ENCODE measurements around the gene ZNF382.
"Not testable (repeated sequence)": the region's sequence is repeated elsewhere in the genome, so short reads cannot be mapped to it uniquely, and the experiment has no call there.

The ZNF382 gene

GRCh38 chr19:36605101-36605876, at the start of gene ZNF382:
ZNF382 (plus strand) TSS chr19:36605313; CDS start chr19:36609915, 4,602 bp downstream.
- DNase-seq (ENCODE audit: low read depth) = peak; percentile 39

- DNase-seq (ENCODE audit: low read depth) = no peak
These were observed 40.7 kb upstream of the ZNF382 start for GRCh38 chr19:36564391-36564790.

GRCh38 chr19:36572593-36573019, 32.5 kb upstream of the ZNF382 start:
- no peak for DNase-seq (ENCODE audit: low read depth)

GRCh38 chr19:36573020-36573894, 31.9 kb upstream of the ZNF382 start, which contains the start of gene ZNF529:
ZNF529 (minus strand) TSS chr19:36573292; CDS start chr19:36572346, 946 bp downstream.
- peak; percentile 69 for DNase-seq (ENCODE audit: low read depth)

- peak; percentile 7 for DNase-seq (ENCODE audit: low read depth)
These were observed 31.0 kb upstream of the ZNF382 start for GRCh38 chr19:36573895-36574720.

GRCh38 chr19:36574741-36575140, 30.4 kb upstream of the ZNF382 start:
- DNase-seq (ENCODE audit: low read depth) = no peak

- no peak for DNase-seq (ENCODE audit: low read depth)
These were observed 27.7 kb upstream of the ZNF382 start for GRCh38 chr19:36577271-36577996.

- no peak for DNase-seq (ENCODE audit: low read depth)
These were observed 25.9 kb upstream of the ZNF382 start for GRCh38 chr19:36579255-36579654.

GRCh38 chr19:36602681-36603080, 2.4 kb upstream of the ZNF382 start:
- DNase-seq (ENCODE audit: low read depth) = not testable (repeated sequence)

- peak; percentile 14 for DNase-seq (ENCODE audit: low read depth)
These were observed 435 bp upstream of the ZNF382 start for GRCh38 chr19:36604656-36605100.

- DNase-seq (ENCODE audit: low read depth) = peak; percentile 0
These were observed 865 bp downstream of the ZNF382 start for GRCh38 chr19:36605877-36606478.

- DNase-seq (ENCODE audit: low read depth) = no peak
These were observed 21.9 kb downstream of the ZNF382 start for GRCh38 chr19:36627057-36627456.

GRCh38 chr19:36635342-36635741, 30.2 kb downstream of the ZNF382 start:
- DNase-seq (ENCODE audit: low read depth) = no peak

GRCh38 chr19:36638862-36639510, 33.9 kb downstream of the ZNF382 start:
- no peak for DNase-seq (ENCODE audit: low read depth)

GRCh38 chr19:36646746-36647145, 41.6 kb downstream of the ZNF382 start:
- DNase-seq (ENCODE audit: low read depth) = no peak

GRCh38 chr19:36652958-36653357, 47.8 kb downstream of the ZNF382 start:
- DNase-seq (ENCODE audit: low read depth) = no peak

- no peak for DNase-seq (ENCODE audit: low read depth)
These were observed 60.7 kb downstream of the ZNF382 start for GRCh38 chr19:36665832-36666231.

- no peak for DNase-seq (ENCODE audit: low read depth)
These were observed 63.5 kb downstream of the ZNF382 start for GRCh38 chr19:36668646-36669045.

- DNase-seq (ENCODE audit: low read depth) = no peak
These were observed 67.3 kb downstream of the ZNF382 start for GRCh38 chr19:36672368-36672767.

- DNase-seq (ENCODE audit: low read depth) = no peak
These were observed 69.1 kb downstream of the ZNF382 start for GRCh38 chr19:36674201-36674600.

All from GM04504 (cell line).